DOHH2 (cell line): ENCODE results near the gene ZBTB8A.

Experiments
- EZH2phosphoT487 ChIP-seq: fragments of 200-600 bp; sonication (generic); IDR thresholded peaks from 2 replicates; pipeline ENCODE4 v1.6.1; 2017; ENCODE audit warnings: borderline replicate concordance, mild to moderate bottlenecking, antibody characterized with exemption, low read length, moderate library complexity, mixed read lengths
- TF ChIP-seq, protein P1 (sequence below): fragments of 200-600 bp; sonication (generic); IDR thresholded peaks from one replicate; pipeline ENCODE4 v1.5.1; 2014; ENCODE audit warnings: antibody characterized with exemption, mild to moderate bottlenecking, low read depth, low read length; ENCODE audit not compliant: poor library complexity, severe bottlenecking

GRCh38 chr1:32636914-32637645 is 97.9 kb downstream of the ZBTB8A start:
- TF ChIP-seq, protein P1, sequence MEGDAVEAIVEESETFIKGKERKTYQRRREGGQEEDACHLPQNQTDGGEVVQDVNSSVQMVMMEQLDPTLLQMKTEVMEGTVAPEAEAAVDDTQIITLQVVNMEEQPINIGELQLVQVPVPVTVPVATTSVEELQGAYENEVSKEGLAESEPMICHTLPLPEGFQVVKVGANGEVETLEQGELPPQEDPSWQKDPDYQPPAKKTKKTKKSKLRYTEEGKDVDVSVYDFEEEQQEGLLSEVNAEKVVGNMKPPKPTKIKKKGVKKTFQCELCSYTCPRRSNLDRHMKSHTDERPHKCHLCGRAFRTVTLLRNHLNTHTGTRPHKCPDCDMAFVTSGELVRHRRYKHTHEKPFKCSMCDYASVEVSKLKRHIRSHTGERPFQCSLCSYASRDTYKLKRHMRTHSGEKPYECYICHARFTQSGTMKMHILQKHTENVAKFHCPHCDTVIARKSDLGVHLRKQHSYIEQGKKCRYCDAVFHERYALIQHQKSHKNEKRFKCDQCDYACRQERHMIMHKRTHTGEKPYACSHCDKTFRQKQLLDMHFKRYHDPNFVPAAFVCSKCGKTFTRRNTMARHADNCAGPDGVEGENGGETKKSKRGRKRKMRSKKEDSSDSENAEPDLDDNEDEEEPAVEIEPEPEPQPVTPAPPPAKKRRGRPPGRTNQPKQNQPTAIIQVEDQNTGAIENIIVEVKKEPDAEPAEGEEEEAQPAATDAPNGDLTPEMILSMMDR: no peak
- no peak for TF ChIP-seq EZH2phosphoT487
